HUES64 (cell line): ENCODE measurements around the gene PEX14.
A peak's percentile ranks its signal among the peaks of the same experiment; 100 is the strongest.

ENCODE experiments used
- H3K27ac ChIP-seq: 2 replicates; pipeline ENCODE4 v1.7.0; 2013; ENCODE audit warnings: low read depth, low read length, inconsistent platforms
- H3K27me3 ChIP-seq: 2 replicates; pipeline ENCODE4 v1.6.1; 2013; ENCODE audit warnings: mild to moderate bottlenecking, low read length; ENCODE audit not compliant: insufficient read depth
- H3K36me3 ChIP-seq: 2 replicates; pipeline ENCODE4 v1.6.1; 2013; ENCODE audit warnings: mild to moderate bottlenecking, low read length; ENCODE audit not compliant: insufficient read depth
- H3K4me1 ChIP-seq: 2 replicates; pipeline ENCODE4 v1.6.1; 2013; ENCODE audit warnings: mild to moderate bottlenecking, low read length, moderate library complexity; ENCODE audit not compliant: insufficient read depth
- H3K4me3 ChIP-seq: 2 replicates; pipeline ENCODE4 v1.5.1; 2013; ENCODE audit warnings: mild to moderate bottlenecking, low read length, moderate library complexity
- H3K9ac ChIP-seq: 2 replicates; pipeline ENCODE4 v1.6.1; 2013; ENCODE audit warnings: mild to moderate bottlenecking, low read depth, low read length
- H3K9me3 ChIP-seq: 2 replicates; pipeline ENCODE4 v1.6.1; 2013; ENCODE audit warnings: low read depth, low read length; ENCODE audit not compliant: insufficient read depth
- WGBS: fragments of 150-250, 120-280 bp; methylation state at CpG from one replicate; pipeline ENCODE4 v1.1.7; 2013; ENCODE audit warnings: missing lambda C conversion rate; 5-methylcytosine and 5-hydroxymethylcytosine counted together

The PEX14 gene

DNA sequence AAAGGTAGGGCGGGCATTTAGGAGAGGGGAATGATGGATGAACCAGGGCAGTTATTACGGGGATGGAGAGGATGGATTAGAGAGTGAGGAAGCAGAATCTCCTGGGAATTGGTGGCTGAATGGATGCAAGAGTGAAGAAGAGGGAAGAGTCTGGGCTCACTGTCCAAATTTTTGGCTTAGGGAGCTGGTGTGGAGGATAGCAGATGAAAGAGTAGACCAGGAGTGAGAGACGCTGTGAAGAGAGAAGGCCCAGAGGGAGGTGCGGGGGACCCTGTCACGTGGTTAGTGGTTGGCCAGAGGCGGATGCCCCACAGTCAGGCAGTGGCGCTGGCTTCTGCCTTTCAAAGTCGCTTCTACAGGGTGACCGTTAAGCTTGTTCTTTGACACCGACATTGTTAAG is 78.4 kb downstream of the PEX14 start:
- Histone ChIP-seq H3K36me3 (no peaks in the 10 kb centered on the region), H3K9ac (no peak overlapping the region)

DNA sequence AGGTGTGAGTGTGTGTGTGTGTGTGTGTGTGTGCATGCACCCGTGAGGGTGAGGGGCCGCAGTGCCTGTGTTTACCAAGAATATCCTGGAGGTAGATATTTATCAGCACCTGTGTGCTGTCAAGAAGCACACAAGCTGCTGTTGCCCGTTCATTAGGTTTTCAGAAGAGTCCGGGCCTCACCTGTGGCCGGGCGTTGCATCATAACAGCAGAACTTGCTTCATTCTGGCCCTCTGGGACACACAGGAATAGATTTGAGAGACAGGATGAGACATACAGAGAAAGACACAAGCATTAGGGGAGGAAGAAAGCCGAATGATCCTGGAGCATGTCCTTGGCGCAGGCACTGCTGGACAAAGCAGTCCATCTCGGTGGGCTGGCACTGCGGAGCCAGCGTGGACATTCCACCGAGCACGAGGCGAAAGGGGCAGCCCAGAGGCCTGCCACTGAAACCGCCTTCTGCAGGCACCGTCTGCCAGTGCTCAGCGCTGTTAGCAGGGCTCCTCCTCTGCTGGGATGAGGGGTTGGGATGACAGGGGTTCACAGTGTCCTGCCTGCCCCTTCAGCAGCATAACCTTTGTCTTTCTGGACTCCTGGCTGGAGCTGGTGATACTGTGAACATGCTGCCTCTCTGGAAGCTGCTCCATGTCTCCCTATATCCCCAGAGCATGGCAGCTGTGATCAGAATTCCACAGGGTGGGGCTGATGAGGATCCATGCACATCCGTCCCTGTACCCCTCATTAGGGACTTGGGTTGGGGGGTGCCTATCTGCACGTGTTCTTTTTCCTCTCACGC is 81.1 kb downstream of the PEX14 start:
- peak overlapping the region; percentile 32 for H3K9ac ChIP-seq
- no peak overlapping the region for H3K4me3 ChIP-seq
- H3K36me3 ChIP-seq, result no peaks in the 10 kb centered on the region
- peaks cover 23% of the 10 kb centered on the region for H3K4me1 ChIP-seq
- 72% methylated on average over 20 of the region's 20 CpGs for WGBS
- no peaks in the 10 kb centered on the region for H3K27me3 ChIP-seq
- peak overlapping the region; percentile 65; the same call in 1 of the 2 replicates for H3K27ac ChIP-seq
- no peaks in the 10 kb centered on the region for H3K9me3 ChIP-seq

More for the DNA sequence above, 78.4 kb downstream of the PEX14 start:
- 83% methylated on average over 10 of the region's 10 CpGs for WGBS
- H3K4me3 ChIP-seq, result no peak overlapping the region
- H3K27me3 ChIP-seq, result no peaks in the 10 kb centered on the region
- no peak overlapping the region for H3K27ac ChIP-seq
- no peaks in the 10 kb centered on the region for H3K9me3 ChIP-seq
- H3K4me1 ChIP-seq, result peaks cover 27% of the 10 kb centered on the region

DNA sequence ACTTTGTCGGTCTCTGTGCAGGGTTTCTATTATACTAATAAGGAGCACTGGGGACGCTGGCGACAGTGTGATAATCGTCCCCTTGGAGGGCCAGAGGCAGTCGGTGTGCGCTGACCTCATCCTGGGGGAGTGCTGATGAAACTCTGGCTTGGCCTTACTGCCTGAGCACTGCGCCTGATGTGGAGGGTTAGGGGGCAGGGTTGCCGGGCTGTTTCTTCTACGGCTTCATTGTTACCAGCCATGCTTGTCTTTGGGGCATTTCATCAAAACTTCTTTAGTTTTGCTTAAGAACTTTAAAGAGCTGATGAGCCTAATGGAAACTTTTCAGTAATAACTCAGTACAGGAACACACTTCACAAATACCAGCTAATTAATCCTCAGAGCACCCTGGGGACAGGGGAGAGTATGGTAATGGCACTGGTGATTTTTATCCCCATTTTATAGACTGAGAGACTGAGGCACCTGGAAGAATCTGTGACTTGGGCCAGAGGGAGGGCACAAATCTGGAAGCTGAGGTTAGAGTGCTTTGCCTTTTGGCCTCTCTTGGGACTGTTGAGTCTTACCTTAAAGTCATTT is 81.8 kb downstream of the PEX14 start:
- Histone ChIP-seq H3K9me3 (no peaks in the 10 kb centered on the region), H3K27me3 (no peaks in the 10 kb centered on the region), H3K27ac (peak overlapping the region; percentile 65; the same call in 1 of the 2 replicates), H3K9ac (peak overlapping the region; percentile 32), H3K4me1 (peaks cover 18% of the 10 kb centered on the region), H3K36me3 (no peaks in the 10 kb centered on the region), H3K4me3 (no peak overlapping the region)
- 65% methylated on average over 9 of the region's 9 CpGs for WGBS

DNA sequence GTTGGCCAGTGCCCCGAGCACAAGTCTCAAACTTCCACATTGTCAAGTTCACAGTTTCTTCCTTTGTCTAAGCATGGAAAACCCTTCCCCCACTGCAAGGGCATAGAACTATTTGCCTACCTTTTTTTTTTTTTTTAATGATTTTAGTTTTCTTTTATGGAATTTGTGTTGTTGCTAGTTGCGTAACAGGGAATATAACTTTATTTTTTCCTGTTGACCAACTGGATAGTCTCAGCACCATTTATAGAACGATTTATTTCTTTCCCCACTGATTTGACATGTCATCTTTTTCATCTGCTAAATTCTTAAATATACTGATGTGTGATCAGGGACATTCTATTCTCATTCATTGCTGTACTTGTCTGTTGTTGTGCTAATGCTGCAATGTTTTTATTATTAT is 83.0 kb downstream of the PEX14 start:
- Histone ChIP-seq H3K9ac (no peak overlapping the region), H3K4me3 (no peak overlapping the region), H3K4me1 (peaks cover 21% of the 10 kb centered on the region), H3K9me3 (no peaks in the 10 kb centered on the region), H3K27me3 (no peaks in the 10 kb centered on the region), H3K27ac (no peak overlapping the region), H3K36me3 (no peaks in the 10 kb centered on the region)
- 86% methylated on average over 2 of the region's 3 CpGs for WGBS

DNA sequence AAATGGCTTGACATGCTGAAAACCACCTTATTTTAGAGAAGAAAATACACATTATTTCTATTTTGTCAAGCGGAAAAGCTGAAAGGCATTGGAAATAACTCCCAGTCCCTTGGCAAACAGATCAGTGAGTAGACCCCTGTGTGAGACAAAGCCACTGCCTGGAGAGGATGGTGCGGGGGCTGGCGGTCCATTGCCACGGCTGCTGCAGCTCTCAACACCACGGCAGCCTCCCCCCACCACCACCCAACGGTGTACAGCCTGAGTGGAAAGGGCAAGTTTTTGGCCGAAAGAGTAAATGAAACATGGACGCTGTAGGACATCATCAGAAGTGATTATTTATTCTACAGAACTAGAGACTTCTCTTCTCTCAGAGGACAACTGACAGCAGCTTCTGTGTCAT is 84.6 kb downstream of the PEX14 start:
- Histone ChIP-seq H3K4me1 (peaks cover 21% of the 10 kb centered on the region), H3K27ac (no peak overlapping the region), H3K27me3 (no peaks in the 10 kb centered on the region), H3K9ac (no peak overlapping the region), H3K9me3 (0 out of 2 replicates have a peak, but pooled peaks cover 2% of the 10 kb centered on the region), H3K36me3 (no peaks in the 10 kb centered on the region), H3K4me3 (no peak overlapping the region)
- WGBS, result 92% methylated on average over 7 of the region's 8 CpGs

DNA sequence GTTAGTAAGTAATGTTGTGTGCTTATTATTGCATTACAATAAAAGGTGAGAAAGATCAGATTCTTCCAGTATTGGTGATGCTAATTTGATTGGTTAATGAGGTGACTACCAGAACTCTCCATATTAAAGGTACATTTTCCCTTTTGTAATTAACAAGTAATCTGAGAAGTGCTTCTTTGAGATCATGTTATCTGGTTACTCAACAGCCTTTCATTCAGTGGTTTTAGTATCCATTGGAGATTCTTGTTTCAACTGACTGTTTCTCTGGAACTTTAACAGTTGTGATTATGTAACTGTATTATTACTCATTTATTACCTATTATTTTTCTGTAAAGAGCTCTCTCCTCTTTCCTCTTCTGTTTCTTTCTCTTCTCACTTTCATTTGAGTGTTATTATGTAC is 86.7 kb downstream of the PEX14 start:
- Histone ChIP-seq H3K36me3 (no peaks in the 10 kb centered on the region), H3K4me3 (no peak overlapping the region), H3K9ac (no peak overlapping the region), H3K27ac (no peak overlapping the region), H3K4me1 (peaks cover 6% of the 10 kb centered on the region; the same call in 1 of the 2 replicates), H3K27me3 (no peaks in the 10 kb centered on the region), H3K9me3 (0 out of 2 replicates have a peak, but pooled peaks cover 3% of the 10 kb centered on the region)

DNA sequence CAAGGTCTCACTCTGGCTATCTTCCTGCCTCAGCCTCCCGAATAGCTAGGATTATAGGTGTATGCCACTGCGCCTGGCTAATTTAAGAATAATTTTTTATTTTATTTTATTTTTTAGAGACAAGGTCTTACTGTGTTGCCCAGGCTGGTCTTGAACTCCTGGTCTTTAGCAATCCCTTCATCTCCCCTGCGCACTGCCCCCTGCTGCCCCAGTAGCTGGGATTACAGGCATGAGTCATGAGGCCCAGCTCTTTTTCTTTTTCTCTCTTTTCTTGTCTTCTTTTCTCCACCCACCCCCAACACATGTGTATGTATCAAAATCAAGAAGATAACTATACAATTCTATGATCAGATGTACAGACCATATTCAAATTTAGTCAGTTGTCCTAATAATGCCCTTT is 87.2 kb downstream of the PEX14 start:
- H3K9me3 ChIP-seq, result 0 out of 2 replicates have a peak, but pooled peaks cover 3% of the 10 kb centered on the region
- no peak overlapping the region for H3K27ac ChIP-seq
- 85% methylated on average over 2 of the region's 3 CpGs for WGBS
- peaks cover 6% of the 10 kb centered on the region; the same call in 1 of the 2 replicates for H3K4me1 ChIP-seq
- no peak overlapping the region for H3K9ac ChIP-seq
- H3K4me3 ChIP-seq, result no peak overlapping the region
- H3K27me3 ChIP-seq, result no peaks in the 10 kb centered on the region
- no peaks in the 10 kb centered on the region for H3K36me3 ChIP-seq

DNA sequence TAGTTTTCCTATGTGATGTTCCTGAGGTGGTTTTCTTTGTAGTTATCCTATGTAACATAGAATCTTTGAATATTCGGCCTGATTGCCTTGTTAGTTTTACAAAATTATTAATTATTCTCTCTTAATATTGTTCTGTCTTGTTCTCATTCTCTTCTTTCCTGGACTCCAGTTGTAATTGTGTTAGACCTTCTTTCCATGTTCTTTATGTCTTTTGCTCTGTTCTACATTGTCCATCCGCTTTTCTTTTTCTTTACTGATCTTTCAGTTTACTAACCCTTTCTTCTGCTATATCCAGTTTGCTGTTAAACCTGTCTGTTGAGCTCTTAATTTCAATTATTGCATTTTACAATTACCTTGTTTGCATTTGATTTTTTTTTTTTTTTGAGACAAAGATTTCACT is 89.3 kb downstream of the PEX14 start:
- Histone ChIP-seq H3K4me1 (peaks cover 6% of the 10 kb centered on the region; the same call in 1 of the 2 replicates), H3K27ac (no peak overlapping the region), H3K9ac (no peak overlapping the region), H3K27me3 (no peaks in the 10 kb centered on the region), H3K9me3 (0 out of 2 replicates have a peak, but pooled peaks cover 3% of the 10 kb centered on the region), H3K4me3 (no peak overlapping the region), H3K36me3 (no peaks in the 10 kb centered on the region)
- 97% methylated on average over 1 of the region's 2 CpGs for WGBS

DNA sequence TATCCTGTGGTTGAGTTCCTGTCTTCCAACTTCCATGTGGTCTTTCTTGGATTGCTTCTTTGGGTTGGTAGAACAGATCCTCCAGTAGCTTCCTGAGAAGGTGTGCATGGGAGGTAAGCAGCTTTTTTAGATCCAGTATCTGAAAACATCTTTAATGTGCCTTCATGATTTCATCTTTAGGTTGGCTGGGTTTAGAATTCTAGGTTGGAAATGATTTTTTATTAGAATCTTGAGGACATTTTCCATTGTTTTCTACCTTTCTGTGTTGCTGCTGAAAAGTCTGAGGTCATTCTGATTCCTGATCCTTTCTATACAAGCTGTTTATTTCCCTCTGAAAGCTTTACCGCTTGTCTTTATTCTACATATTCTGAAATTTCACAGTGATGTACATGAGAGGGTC is 94.8 kb downstream of the PEX14 start:
- H3K27me3 ChIP-seq, result no peaks in the 10 kb centered on the region
- H3K36me3 ChIP-seq, result no peaks in the 10 kb centered on the region
- H3K4me1 ChIP-seq, result no peaks in the 10 kb centered on the region
- H3K4me3 ChIP-seq, result no peak overlapping the region
- H3K27ac ChIP-seq, result no peak overlapping the region
- no peak overlapping the region for H3K9ac ChIP-seq
- WGBS, result no CpG with 5 or more reads among the region's 1 CpG
- H3K9me3 ChIP-seq, result no peaks in the 10 kb centered on the region

DNA sequence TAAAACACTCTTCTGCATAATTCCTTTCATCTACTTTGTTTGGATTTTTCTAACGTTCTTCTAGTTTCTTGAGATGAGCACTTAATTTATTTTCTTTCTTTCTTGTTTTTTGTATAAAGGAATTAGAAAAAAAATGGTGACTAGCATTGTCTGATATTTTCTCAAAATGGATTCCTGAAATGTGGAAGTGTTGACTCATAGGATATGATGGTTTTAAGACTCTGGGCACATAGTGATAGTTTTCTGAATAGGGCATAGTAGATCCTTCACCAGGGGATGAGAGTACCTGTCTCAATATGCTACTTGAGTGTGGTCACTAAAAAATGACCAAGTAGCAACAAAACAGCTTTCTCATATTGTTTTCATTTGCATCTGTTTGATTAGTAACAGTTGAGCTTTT is 100.9 kb downstream of the PEX14 start:
- no peak overlapping the region for H3K27ac ChIP-seq
- no peak overlapping the region for H3K9ac ChIP-seq
- no peak overlapping the region for H3K4me3 ChIP-seq
- H3K4me1 ChIP-seq, result peaks cover 19% of the 10 kb centered on the region
- 80% methylated on average over 1 of the region's 1 CpG for WGBS
- no peaks in the 10 kb centered on the region for H3K27me3 ChIP-seq
- no peaks in the 10 kb centered on the region for H3K36me3 ChIP-seq
- H3K9me3 ChIP-seq, result no peaks in the 10 kb centered on the region

DNA sequence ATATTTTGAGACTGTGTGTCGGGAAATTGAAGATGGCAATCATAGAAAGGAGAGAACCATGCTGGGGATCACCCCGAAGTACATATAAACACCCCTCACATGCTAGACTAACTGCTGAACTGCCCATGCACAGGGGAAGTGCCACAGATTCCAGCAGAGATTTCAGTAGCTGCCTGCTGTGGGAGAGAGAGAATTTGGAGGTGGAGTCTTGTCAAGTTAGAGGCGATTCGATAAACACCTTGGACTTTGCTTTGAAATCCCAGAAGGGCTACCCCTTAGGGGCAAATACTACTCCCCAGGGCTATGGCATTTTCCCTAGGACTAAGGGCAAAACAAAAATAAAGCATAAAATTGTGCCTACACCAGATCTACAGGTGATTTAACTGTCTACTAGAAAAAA is 103.3 kb downstream of the PEX14 start:
- WGBS, result 71% methylated on average over 4 of the region's 4 CpGs

More for the DNA sequence above, 103.3 kb downstream of the PEX14 start:
- no peak overlapping the region for H3K9ac ChIP-seq
- no peaks in the 10 kb centered on the region for H3K36me3 ChIP-seq
- peaks cover 19% of the 10 kb centered on the region for H3K4me1 ChIP-seq
- H3K27ac ChIP-seq, result no peak overlapping the region
- no peaks in the 10 kb centered on the region for H3K9me3 ChIP-seq
- no peaks in the 10 kb centered on the region for H3K27me3 ChIP-seq
- no peak overlapping the region for H3K4me3 ChIP-seq
